Right lobe of liver (tissue), 4 donors: Measurements from ENCODE around the gene NPM1.

Experiments used
- POLR2A ChIP-seq: fragments of 450-650 bp; IDR thresholded peaks from one replicate; pipeline ENCODE4 v1.6.1; 2017; ENCODE audit warnings: antibody characterized with exemption, mild to moderate bottlenecking
- TF ChIP-seq, protein P1 (sequence below), 4 donors: fragments of 200-600 bp in 3 of 4; fragments of 450-650 bp in 1 of 4; IDR thresholded peaks; one replicate each; pipeline versions ENCODE4 v1.5.1 to v1.8.0; 2016 to 2022; ENCODE audit warnings: antibody characterized with exemption in 4 of 4, mild to moderate bottlenecking in 2 of 4
- donor health status: DM: no; HTN: no; CAD: no.
- donor health status: DM: no; HTN: no; CAD: no.
- donor health status: DM: no; HTN: yes; CAD: no.

DNA sequence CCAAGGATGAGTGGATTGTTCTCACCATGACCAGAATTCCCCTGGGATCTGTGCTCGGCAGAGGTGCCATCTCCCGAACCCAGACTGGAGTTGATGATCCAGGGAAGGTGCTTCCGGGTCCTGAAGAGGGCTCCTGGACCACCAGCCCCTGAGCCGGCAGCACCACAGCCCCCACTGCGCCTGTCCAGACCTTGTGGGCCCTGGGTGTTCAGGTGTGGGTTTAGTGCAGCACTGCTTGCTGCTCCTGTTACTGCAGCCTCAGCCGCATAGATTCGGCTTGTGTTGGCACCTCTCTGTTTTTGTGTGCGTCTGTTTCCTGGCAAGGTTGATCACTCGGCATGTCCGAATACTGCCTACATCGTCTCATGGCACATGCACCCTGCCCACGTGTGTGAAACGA is 16.3 kb upstream of the NPM1 start:
- no peak for TF ChIP-seq POLR2A
- TF ChIP-seq, protein P1, sequence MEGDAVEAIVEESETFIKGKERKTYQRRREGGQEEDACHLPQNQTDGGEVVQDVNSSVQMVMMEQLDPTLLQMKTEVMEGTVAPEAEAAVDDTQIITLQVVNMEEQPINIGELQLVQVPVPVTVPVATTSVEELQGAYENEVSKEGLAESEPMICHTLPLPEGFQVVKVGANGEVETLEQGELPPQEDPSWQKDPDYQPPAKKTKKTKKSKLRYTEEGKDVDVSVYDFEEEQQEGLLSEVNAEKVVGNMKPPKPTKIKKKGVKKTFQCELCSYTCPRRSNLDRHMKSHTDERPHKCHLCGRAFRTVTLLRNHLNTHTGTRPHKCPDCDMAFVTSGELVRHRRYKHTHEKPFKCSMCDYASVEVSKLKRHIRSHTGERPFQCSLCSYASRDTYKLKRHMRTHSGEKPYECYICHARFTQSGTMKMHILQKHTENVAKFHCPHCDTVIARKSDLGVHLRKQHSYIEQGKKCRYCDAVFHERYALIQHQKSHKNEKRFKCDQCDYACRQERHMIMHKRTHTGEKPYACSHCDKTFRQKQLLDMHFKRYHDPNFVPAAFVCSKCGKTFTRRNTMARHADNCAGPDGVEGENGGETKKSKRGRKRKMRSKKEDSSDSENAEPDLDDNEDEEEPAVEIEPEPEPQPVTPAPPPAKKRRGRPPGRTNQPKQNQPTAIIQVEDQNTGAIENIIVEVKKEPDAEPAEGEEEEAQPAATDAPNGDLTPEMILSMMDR (IDR thresholded peaks at IDR 0.05), result no peak
